ENCODE data around the gene TMEM233. TPM values are rescaled to one million over a fixed set of nuclear protein-coding genes. Genes with fewer than 3 reads are reported as not detected.

The TMEM233 gene
- total RNA-seq, 2 experiments from 2014 or later, result not detected

DNA sequence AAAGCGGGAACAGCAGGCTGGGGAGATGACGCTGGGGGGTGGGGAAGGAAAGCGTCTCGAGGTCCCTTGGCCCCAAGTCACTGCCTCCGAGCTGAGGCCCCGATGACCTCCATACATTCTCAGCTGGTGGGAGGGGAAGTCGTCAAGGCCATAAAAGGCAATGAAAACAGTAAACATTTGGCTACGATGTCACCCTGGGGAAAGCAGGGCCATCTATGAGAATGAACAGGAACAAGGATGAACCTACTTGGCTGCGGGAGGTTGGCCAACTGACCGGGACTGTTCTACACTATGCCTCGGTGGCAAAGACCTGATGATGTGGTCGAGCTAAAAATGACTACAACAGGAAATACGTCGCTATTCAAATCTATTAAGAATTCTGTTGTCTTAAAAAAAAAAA, 93.8 kb downstream of the TMEM233 start:
- peaks cover 70% of the 10 kb centered on the region for H3K36me3 ChIP-seq (ENCODE audit: insufficient read depth, low read length)
- CTCF ChIA-PET (ENCODE audit: unreplicated experiment), result no interaction called here
- TF ChIP-seq, protein P1, sequence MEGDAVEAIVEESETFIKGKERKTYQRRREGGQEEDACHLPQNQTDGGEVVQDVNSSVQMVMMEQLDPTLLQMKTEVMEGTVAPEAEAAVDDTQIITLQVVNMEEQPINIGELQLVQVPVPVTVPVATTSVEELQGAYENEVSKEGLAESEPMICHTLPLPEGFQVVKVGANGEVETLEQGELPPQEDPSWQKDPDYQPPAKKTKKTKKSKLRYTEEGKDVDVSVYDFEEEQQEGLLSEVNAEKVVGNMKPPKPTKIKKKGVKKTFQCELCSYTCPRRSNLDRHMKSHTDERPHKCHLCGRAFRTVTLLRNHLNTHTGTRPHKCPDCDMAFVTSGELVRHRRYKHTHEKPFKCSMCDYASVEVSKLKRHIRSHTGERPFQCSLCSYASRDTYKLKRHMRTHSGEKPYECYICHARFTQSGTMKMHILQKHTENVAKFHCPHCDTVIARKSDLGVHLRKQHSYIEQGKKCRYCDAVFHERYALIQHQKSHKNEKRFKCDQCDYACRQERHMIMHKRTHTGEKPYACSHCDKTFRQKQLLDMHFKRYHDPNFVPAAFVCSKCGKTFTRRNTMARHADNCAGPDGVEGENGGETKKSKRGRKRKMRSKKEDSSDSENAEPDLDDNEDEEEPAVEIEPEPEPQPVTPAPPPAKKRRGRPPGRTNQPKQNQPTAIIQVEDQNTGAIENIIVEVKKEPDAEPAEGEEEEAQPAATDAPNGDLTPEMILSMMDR (conservative IDR thresholded peaks at IDR 0.05; ENCODE audit: low read length), result no peak
- no peak for TF ChIP-seq EZH2phosphoT487 (IDR thresholded peaks at IDR 0.05; ENCODE audit: borderline replicate concordance, low read depth, low read length)
- POLR2A ChIA-PET, result no interaction called here
- intact Hi-C loops (cut with micrococcal nuclease; ENCODE audit: unreplicated experiment), result no loop called here
- no peaks in the 10 kb centered on the region for H3K9me3 ChIP-seq (ENCODE audit: low read length)
- no peaks in the 10 kb centered on the region for H3K79me2 ChIP-seq (ENCODE audit: insufficient read depth, low read depth, low read length)
- H3K4me1 ChIP-seq (ENCODE audit: insufficient read depth, low read length, poor library complexity, severe bottlenecking), result peaks cover 8% of the 10 kb centered on the region
- DNase-seq (ENCODE audit: low spot score), result no peak
- no peaks in the 10 kb centered on the region for H4K20me1 ChIP-seq (ENCODE audit: insufficient read depth, low read length)
- H2AFZ ChIP-seq (ENCODE audit: low read length), result no peak overlapping the region
- no peak overlapping the region for H3K4me2 ChIP-seq (ENCODE audit: low read length)
- no peaks in the 10 kb centered on the region for H3K9me2 ChIP-seq (ENCODE audit: insufficient read depth, low read length)
- BruUV-seq (replicated peaks), result TSS peak; percentile 54
- H3K4me3 ChIP-seq (ENCODE audit: low read depth, low read length, poor library complexity, severe bottlenecking), result no peak overlapping the region
- H3K27ac ChIP-seq (ENCODE audit: low read depth, low read length, poor library complexity, severe bottlenecking), result no peak overlapping the region

DNA sequence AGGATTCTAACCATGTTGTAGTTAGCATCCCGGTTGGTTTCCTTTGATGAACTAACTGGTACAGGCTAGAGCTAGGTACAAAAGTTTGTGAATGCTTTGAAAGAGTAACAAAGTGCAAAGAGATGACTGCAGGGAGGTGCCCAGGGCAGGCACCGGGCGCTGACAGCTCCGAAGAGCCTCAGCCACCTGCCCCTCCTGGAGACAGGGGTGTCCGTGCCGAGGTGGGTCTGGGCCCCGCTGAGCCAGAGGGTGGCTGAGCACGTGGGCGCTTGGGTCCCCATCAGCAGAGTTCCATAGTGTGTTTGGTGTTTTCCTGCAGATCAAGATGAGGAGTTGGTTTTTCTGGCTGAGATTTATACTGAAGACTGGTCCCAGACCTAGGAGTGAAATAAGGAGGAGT, 94.3 kb downstream of the TMEM233 start:
- H2AFZ ChIP-seq (ENCODE audit: low read length), result no peak overlapping the region
- TF ChIP-seq EZH2phosphoT487 (IDR thresholded peaks at IDR 0.05; ENCODE audit: borderline replicate concordance, low read depth, low read length), result no peak
- TF ChIP-seq, protein P1 (conservative IDR thresholded peaks at IDR 0.05; ENCODE audit: low read length), result no peak
- H3K4me3 ChIP-seq (ENCODE audit: low read depth, low read length, poor library complexity, severe bottlenecking), result no peak overlapping the region
- BruUV-seq (replicated peaks), result no TSS peak
- H3K4me2 ChIP-seq (ENCODE audit: low read length), result no peak overlapping the region
- H3K79me2 ChIP-seq (ENCODE audit: insufficient read depth, low read depth, low read length), result no peaks in the 10 kb centered on the region
- POLR2A ChIA-PET, result no interaction called here
- CTCF ChIA-PET (ENCODE audit: unreplicated experiment), result no interaction called here
- no peak for DNase-seq (ENCODE audit: low spot score)
- peaks cover 3% of the 10 kb centered on the region for H3K4me1 ChIP-seq (ENCODE audit: insufficient read depth, low read length, poor library complexity, severe bottlenecking)
- no peak overlapping the region for H3K27ac ChIP-seq (ENCODE audit: low read depth, low read length, poor library complexity, severe bottlenecking)
- intact Hi-C loops (cut with micrococcal nuclease; ENCODE audit: unreplicated experiment), result no loop called here
- no peaks in the 10 kb centered on the region for H3K9me3 ChIP-seq (ENCODE audit: low read length)
- H4K20me1 ChIP-seq (ENCODE audit: insufficient read depth, low read length), result no peaks in the 10 kb centered on the region
- no peaks in the 10 kb centered on the region for H3K9me2 ChIP-seq (ENCODE audit: insufficient read depth, low read length)
- H3K36me3 ChIP-seq (ENCODE audit: insufficient read depth, low read length), result peaks cover 70% of the 10 kb centered on the region

DNA sequence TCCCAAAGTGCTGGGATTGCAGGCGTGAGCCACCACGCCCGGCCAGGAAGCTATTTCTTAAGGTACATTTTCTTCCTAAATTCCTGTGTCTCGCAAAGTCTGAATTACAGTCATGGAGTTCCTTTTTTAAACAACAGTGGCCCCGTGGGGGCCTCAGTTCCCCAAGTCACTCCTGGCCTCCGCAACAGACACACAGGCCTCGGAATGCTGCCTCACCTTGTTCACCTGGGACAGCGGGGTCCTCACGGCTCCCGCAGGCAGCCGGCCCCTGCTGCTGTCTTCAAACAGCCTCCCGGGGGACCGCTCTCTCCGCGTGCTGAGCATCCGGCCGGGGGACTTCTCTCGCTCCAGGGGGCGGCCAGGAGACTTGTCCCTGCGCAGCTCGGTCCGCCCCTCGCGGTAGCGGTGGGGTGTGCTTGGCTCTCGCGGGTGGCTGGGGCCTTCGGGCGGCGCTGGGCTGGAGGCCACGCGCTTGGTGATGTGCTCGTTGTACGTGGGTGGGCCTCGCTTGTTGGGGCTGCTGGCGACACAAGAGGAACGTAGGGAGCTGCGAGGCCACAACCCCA, 96.4 kb downstream of the TMEM233 start:
- Histone ChIP-seq H2AFZ (ENCODE audit: low read length) (no peak overlapping the region), H3K4me1 (ENCODE audit: insufficient read depth, low read length, poor library complexity, severe bottlenecking) (no peaks in the 10 kb centered on the region), H3K9me2 (ENCODE audit: insufficient read depth, low read length) (no peaks in the 10 kb centered on the region), H4K20me1 (ENCODE audit: insufficient read depth, low read length) (no peaks in the 10 kb centered on the region), H3K79me2 (ENCODE audit: insufficient read depth, low read depth, low read length) (no peaks in the 10 kb centered on the region), H3K27ac (ENCODE audit: low read depth, low read length, poor library complexity, severe bottlenecking) (no peak overlapping the region), H3K4me2 (ENCODE audit: low read length) (no peak overlapping the region), H3K36me3 (ENCODE audit: insufficient read depth, low read length) (peaks cover 53% of the 10 kb centered on the region), H3K9me3 (ENCODE audit: low read length) (no peaks in the 10 kb centered on the region), H3K4me3 (ENCODE audit: low read depth, low read length, poor library complexity, severe bottlenecking) (no peak overlapping the region)
- no TSS peak for BruUV-seq (replicated peaks)
- TF ChIP-seq EZH2phosphoT487 (IDR thresholded peaks at IDR 0.05; ENCODE audit: borderline replicate concordance, low read depth, low read length), result no peak
- TF ChIP-seq, protein P1 (conservative IDR thresholded peaks at IDR 0.05; ENCODE audit: low read length), result no peak
- ChIA-PET POLR2A (no interaction called here), CTCF (ENCODE audit: unreplicated experiment) (no interaction called here)
- no peak for DNase-seq (ENCODE audit: low spot score)
- intact Hi-C loops (cut with micrococcal nuclease; ENCODE audit: unreplicated experiment), result no loop called here
